ENCODE data around the gene INAFM1.

DNA sequence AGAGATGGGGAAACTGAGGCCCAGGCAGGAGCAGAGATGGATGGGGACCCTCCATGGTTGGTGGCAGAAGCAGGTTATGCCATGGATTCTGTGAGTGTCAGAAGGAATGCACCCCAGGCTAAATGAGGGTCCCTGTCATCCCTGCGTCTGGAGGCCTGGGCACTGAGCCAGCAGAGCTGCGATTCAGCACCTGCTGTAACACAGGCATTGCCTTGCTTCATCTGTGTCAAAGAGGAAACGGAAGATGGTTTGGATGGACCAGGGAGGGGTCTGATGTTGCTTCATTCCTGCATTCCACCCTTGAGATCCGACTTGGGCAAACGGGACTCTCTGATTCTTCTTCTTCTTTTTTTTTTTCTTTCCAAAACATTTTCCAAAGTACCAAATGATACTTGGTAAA, 36.1 kb downstream of the INAFM1 start:
- TF ChIP-seq SMARCA5 (IDR thresholded peaks at IDR 0.05) (no peak), CEBPB (tag; IDR thresholded peaks at IDR 0.05) (peak; percentile 63), ZNF830 (CRISPR knock-in tag; IDR thresholded peaks at IDR 0.05) (no peak), ELF1 (tag; IDR thresholded peaks at IDR 0.05) (no peak), POLR2A (conservative IDR thresholded peaks at IDR 0.05) (no peak), RBFOX2 (IDR thresholded peaks at IDR 0.05; ENCODE audit: low read depth, low read length) (no peak), TOE1 (IDR thresholded peaks at IDR 0.05; ENCODE audit: borderline replicate concordance) (no peak), TOE1 (CRISPR knock-in tag; IDR thresholded peaks at IDR 0.05; ENCODE audit: borderline replicate concordance, low read depth) (no peak), PRPF4 (IDR thresholded peaks at IDR 0.05; ENCODE audit: insufficient read depth, low read depth, low read length, poor library complexity, severe bottlenecking) (no peak), ETV6 (IDR thresholded peaks at IDR 0.05; ENCODE audit: borderline replicate concordance in 1 of 2, low read depth in 2 of 2, low read length in 1 of 2) (no peak), ETV6 (CRISPR knock-in tag; IDR thresholded peaks at IDR 0.05; ENCODE audit: borderline replicate concordance) (no peak), ZNF384 (IDR thresholded peaks at IDR 0.05; ENCODE audit: low read depth, low read length) (no peak), FOS (IDR thresholded peaks at IDR 0.05; ENCODE audit: extremely low read depth, insufficient read length) (no peak)
- TF ChIP-seq, protein P1, sequence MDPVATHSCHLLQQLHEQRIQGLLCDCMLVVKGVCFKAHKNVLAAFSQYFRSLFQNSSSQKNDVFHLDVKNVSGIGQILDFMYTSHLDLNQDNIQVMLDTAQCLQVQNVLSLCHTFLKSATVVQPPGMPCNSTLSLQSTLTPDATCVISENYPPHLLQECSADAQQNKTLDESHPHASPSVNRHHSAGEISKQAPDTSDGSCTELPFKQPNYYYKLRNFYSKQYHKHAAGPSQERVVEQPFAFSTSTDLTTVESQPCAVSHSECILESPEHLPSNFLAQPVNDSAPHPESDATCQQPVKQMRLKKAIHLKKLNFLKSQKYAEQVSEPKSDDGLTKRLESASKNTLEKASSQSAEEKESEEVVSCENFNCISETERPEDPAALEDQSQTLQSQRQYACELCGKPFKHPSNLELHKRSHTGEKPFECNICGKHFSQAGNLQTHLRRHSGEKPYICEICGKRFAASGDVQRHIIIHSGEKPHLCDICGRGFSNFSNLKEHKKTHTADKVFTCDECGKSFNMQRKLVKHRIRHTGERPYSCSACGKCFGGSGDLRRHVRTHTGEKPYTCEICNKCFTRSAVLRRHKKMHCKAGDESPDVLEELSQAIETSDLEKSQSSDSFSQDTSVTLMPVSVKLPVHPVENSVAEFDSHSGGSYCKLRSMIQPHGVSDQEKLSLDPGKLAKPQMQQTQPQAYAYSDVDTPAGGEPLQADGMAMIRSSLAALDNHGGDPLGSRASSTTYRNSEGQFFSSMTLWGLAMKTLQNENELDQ (CRISPR knock-in tag; IDR thresholded peaks at IDR 0.05; ENCODE audit: borderline replicate concordance), result no peak
- TF ChIP-seq, protein P2, sequence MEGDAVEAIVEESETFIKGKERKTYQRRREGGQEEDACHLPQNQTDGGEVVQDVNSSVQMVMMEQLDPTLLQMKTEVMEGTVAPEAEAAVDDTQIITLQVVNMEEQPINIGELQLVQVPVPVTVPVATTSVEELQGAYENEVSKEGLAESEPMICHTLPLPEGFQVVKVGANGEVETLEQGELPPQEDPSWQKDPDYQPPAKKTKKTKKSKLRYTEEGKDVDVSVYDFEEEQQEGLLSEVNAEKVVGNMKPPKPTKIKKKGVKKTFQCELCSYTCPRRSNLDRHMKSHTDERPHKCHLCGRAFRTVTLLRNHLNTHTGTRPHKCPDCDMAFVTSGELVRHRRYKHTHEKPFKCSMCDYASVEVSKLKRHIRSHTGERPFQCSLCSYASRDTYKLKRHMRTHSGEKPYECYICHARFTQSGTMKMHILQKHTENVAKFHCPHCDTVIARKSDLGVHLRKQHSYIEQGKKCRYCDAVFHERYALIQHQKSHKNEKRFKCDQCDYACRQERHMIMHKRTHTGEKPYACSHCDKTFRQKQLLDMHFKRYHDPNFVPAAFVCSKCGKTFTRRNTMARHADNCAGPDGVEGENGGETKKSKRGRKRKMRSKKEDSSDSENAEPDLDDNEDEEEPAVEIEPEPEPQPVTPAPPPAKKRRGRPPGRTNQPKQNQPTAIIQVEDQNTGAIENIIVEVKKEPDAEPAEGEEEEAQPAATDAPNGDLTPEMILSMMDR (IDR thresholded peaks at IDR 0.05 in 2 of 3, conservative IDR thresholded peaks at IDR 0.05 in 1 of 3; ENCODE audit: insufficient read depth in 2 of 3, low read depth in 1 of 3, low read length in 3 of 3), result no peak
- TF ChIP-seq, protein P3, sequence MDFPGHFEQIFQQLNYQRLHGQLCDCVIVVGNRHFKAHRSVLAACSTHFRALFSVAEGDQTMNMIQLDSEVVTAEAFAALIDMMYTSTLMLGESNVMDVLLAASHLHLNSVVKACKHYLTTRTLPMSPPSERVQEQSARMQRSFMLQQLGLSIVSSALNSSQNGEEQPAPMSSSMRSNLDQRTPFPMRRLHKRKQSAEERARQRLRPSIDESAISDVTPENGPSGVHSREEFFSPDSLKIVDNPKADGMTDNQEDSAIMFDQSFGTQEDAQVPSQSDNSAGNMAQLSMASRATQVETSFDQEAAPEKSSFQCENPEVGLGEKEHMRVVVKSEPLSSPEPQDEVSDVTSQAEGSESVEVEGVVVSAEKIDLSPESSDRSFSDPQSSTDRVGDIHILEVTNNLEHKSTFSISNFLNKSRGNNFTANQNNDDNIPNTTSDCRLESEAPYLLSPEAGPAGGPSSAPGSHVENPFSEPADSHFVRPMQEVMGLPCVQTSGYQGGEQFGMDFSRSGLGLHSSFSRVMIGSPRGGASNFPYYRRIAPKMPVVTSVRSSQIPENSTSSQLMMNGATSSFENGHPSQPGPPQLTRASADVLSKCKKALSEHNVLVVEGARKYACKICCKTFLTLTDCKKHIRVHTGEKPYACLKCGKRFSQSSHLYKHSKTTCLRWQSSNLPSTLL (IDR thresholded peaks at IDR 0.05), result no peak

Measured in K562 (cell line).